SK-N-SH (cell line): Measurements from ENCODE around the gene CHFR. TPM values are rescaled to one million over a fixed set of nuclear protein-coding genes. Genes with fewer than 3 reads are reported as not detected.
"Not testable (repeated sequence)": the region's sequence is repeated elsewhere in the genome, so short reads cannot be mapped to it uniquely, and the experiment has no call there.

Experiments
- CTCF ChIA-PET: fragments of 300-600, 350-600 bp; formaldehyde crosslinking; extraction: SDS; loops from one replicate; lab custom pipeline; 2021; lab: Yijun Ruan, JAX
- POLR2A ChIA-PET: fragments of 350-600 bp; sonication (Branson Sonifier 250); formaldehyde crosslinking; extraction: SDS; loops from one replicate; lab custom pipeline; 2020; ENCODE audit warnings: antibody characterized with exemption, inconsistent platforms; lab: Yijun Ruan, JAX
- DNase-seq: peaks from one replicate; pipeline ENCODE4 v3.0.0; 2012
- H2AFZ ChIP-seq: fragments of 200-600 bp; sonication (generic); 2 replicates; pipeline ENCODE4 v1.8.1; 2016; ENCODE audit warnings: antibody characterized with exemption, mild to moderate bottlenecking, low read depth
- H3F3A ChIP-seq: fragments of 200-600 bp; sonication (generic); replicated peaks from 2 replicates; pipeline ENCODE3; 2016; ENCODE audit warnings: antibody characterized with exemption, mild to moderate bottlenecking; ENCODE audit not compliant: insufficient read depth
- H3K27ac ChIP-seq, 2 experiments: fragments of 200-500 bp in 1 of 2; fragments of 200-600 bp in 1 of 2; sonication (Bioruptor generic) in 1 of 2; sonication (generic), shearing (Covaris generic) in 1 of 2; 2 replicates each; pipeline versions ENCODE4 v1.5.1 to v1.6.1; 2014 to 2016; ENCODE audit warnings: low read depth in 2 of 2, inconsistent platforms in 1 of 2, low read length in 1 of 2, mild to moderate bottlenecking in 1 of 2, mixed read lengths in 1 of 2
- H3K27me3 ChIP-seq: fragments of 200-600 bp; sonication (generic), shearing (Covaris generic); 2 replicates; pipeline ENCODE4 v1.6.1; 2016; ENCODE audit warnings: mixed run types; ENCODE audit not compliant: insufficient read depth
- H3K36me3 ChIP-seq, 2 experiments: fragments of 200-500 bp in 1 of 2; fragments of 200-600 bp in 1 of 2; sonication (Bioruptor generic) in 1 of 2; sonication (generic) in 1 of 2; replicated peaks in 1 of 2; 2 replicates each; pipeline versions ENCODE3 to v1.5.1; 2014 to 2016; ENCODE audit warnings: low read length in 1 of 2, mild to moderate bottlenecking in 1 of 2; ENCODE audit not compliant: insufficient read depth in 2 of 2, control insufficient read depth in 1 of 2
- H3K4me1 ChIP-seq, 2 experiments: fragments of 200-500 bp in 1 of 2; fragments of 200-600 bp in 1 of 2; sonication (Bioruptor generic) in 1 of 2; sonication (generic), shearing (Covaris generic) in 1 of 2; 2 replicates each; pipeline versions ENCODE4 v1.5.1 to v1.6.1; 2014 to 2016; ENCODE audit warnings: low read depth in 1 of 2, low read length in 1 of 2, mixed run types in 1 of 2; ENCODE audit not compliant: insufficient read depth in 2 of 2, control insufficient read depth in 1 of 2
- H3K4me2 ChIP-seq: fragments of 200-600 bp; sonication (generic), shearing (Covaris generic); 2 replicates; pipeline ENCODE4 v1.6.1; 2017; ENCODE audit warnings: mixed run types
- H3K4me3 ChIP-seq, 2 experiments: fragments of 200-500 bp in 1 of 2; fragments of 200-600 bp in 1 of 2; sonication (Bioruptor generic) in 1 of 2; sonication (generic), shearing (Covaris generic) in 1 of 2; 2 replicates each; pipeline versions ENCODE4 v1.5.1 to v1.8.1; 2014 to 2016; ENCODE audit warnings: low read depth in 2 of 2, inconsistent platforms in 1 of 2, low read length in 1 of 2, mild to moderate bottlenecking in 1 of 2, mixed read lengths in 1 of 2, moderate library complexity in 1 of 2
- H3K79me2 ChIP-seq: fragments of 200-600 bp; sonication (generic); 2 replicates; pipeline ENCODE4 v1.8.1; 2017; ENCODE audit warnings: mild to moderate bottlenecking; ENCODE audit not compliant: insufficient read depth
- H3K9ac ChIP-seq: fragments of 200-600 bp; sonication (generic); 2 replicates; pipeline ENCODE4 v1.6.1; 2017; ENCODE audit warnings: mixed run types
- H3K9me2 ChIP-seq: fragments of 200-600 bp; sonication (generic); 2 replicates; pipeline ENCODE4 v1.6.1; 2017; ENCODE audit warnings: mixed run types
- H3K9me3 ChIP-seq: fragments of 200-600 bp; sonication (generic); 2 replicates; pipeline ENCODE4 v1.6.1; 2017; ENCODE audit warnings: mixed run types, mild to moderate bottlenecking, moderate library complexity
- H4K20me1 ChIP-seq: fragments of 200-600 bp; sonication (generic); 2 replicates; pipeline ENCODE4 v1.6.1; 2017; ENCODE audit warnings: mild to moderate bottlenecking, mixed run types; ENCODE audit not compliant: insufficient read depth
- CHD2 ChIP-seq: fragments of 150-350 bp; IDR thresholded peaks from 2 replicates; pipeline ENCODE4 v1.6.1; 2018; ENCODE audit warnings: low read length; ENCODE audit not compliant: partially characterized antibody
- EP300 ChIP-seq, 2 experiments: IDR thresholded peaks; 2 replicates each; pipeline versions ENCODE4 v1.4.0 to v1.6.1; 2012; ENCODE audit warnings: borderline replicate concordance in 1 of 2, low read depth in 1 of 2, low read length in 1 of 2
- FOSL2 ChIP-seq: IDR thresholded peaks from 2 replicates; pipeline ENCODE4 v1.4.0; 2012; ENCODE audit warnings: low read depth, mild to moderate bottlenecking, moderate library complexity, borderline replicate concordance
- IRF3 ChIP-seq: fragments of 150-350 bp; IDR thresholded peaks from 2 replicates; pipeline ENCODE4 v1.6.1; 2016; ENCODE audit warnings: mild to moderate bottlenecking, low read depth, low read length
- MAX ChIP-seq: IDR thresholded peaks from 2 replicates; pipeline ENCODE4 v1.4.0; 2012; ENCODE audit warnings: low read depth
- MEF2A ChIP-seq: IDR thresholded peaks from 2 replicates; pipeline ENCODE4 v1.4.0; 2012; ENCODE audit warnings: low read depth, borderline replicate concordance
- MXI1 ChIP-seq: IDR thresholded peaks from 2 replicates; pipeline ENCODE4 v1.6.1; 2012; ENCODE audit warnings: mild to moderate bottlenecking, low read depth, low read length, improper control_type of control experiment
- NFIC ChIP-seq: IDR thresholded peaks from 2 replicates; pipeline ENCODE4 v1.4.0; 2012; ENCODE audit warnings: borderline replicate concordance
- POLR2AphosphoS5 ChIP-seq: IDR thresholded peaks from 2 replicates; pipeline ENCODE4 v1.6.1; 2012; ENCODE audit warnings: low read depth, low read length
- RAD21 ChIP-seq: IDR thresholded peaks from 2 replicates; pipeline ENCODE4 v1.6.1; 2012; ENCODE audit warnings: mild to moderate bottlenecking, low read length
- TAF1 ChIP-seq: IDR thresholded peaks from 2 replicates; pipeline ENCODE4 v1.6.1; 2012; ENCODE audit warnings: low read depth, mild to moderate bottlenecking, low read length, moderate library complexity, borderline replicate concordance
- YY1 ChIP-seq: IDR thresholded peaks from 2 replicates; pipeline ENCODE4 v1.4.0; 2012; ENCODE audit warnings: low read depth, mild to moderate bottlenecking
- WGBS: methylation state at CpG from one replicate; pipeline ENCODE4 v1.1.6; 2017; ENCODE audit warnings: low lambda C conversion rate; 5-methylcytosine and 5-hydroxymethylcytosine counted together
- polyA plus RNA-seq, 3 experiments: library from polyadenylated mRNA; depleted of rRNA; stranded (reverse); fragments of >200 nt; gene quantifications; 2 replicates each; pipeline ENCODE4 v1.2.3, GENCODE V29; 2012
- TF ChIP-seq, protein P1 (sequence below): fragments of 200-600 bp; sonication (generic); IDR thresholded peaks from 2 replicates; pipeline ENCODE4 v1.6.1; 2017; ENCODE audit warnings: antibody characterized with exemption, mild to moderate bottlenecking, moderate library complexity

CHFR gene
- polyA plus RNA-seq, 1 of the 3 experiments (the other 2 are of a cell fraction), result 31.6 TPM

DNA sequence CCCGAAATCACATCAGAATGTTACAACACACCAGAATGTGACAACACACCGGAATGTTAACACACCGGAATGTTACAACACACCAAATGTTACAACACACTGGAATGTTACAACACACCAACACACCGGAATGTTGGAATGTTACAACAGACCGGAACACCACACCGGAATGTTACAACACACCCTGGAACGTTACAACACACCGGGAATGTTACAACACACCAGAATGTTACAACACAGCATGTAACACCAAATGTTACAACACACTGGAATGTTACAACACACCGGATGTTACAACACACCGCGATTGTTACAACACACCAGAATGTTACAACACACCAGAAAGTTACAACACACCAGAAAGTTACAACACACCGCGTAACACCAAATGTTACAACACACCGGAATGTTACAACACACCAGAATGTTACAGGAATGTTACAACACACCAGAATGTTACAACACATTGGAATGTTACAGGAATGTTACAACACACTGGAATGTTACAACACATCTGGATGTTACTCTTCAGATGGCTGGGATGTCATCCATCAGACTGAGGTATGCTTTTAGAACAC, 21.1 kb downstream of the CHFR start (continued):
- TF ChIP-seq, protein P1, sequence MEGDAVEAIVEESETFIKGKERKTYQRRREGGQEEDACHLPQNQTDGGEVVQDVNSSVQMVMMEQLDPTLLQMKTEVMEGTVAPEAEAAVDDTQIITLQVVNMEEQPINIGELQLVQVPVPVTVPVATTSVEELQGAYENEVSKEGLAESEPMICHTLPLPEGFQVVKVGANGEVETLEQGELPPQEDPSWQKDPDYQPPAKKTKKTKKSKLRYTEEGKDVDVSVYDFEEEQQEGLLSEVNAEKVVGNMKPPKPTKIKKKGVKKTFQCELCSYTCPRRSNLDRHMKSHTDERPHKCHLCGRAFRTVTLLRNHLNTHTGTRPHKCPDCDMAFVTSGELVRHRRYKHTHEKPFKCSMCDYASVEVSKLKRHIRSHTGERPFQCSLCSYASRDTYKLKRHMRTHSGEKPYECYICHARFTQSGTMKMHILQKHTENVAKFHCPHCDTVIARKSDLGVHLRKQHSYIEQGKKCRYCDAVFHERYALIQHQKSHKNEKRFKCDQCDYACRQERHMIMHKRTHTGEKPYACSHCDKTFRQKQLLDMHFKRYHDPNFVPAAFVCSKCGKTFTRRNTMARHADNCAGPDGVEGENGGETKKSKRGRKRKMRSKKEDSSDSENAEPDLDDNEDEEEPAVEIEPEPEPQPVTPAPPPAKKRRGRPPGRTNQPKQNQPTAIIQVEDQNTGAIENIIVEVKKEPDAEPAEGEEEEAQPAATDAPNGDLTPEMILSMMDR, result no peak
- TF ChIP-seq EP300 (IDR thresholded peaks at IDR 0.05; ENCODE audit: borderline replicate concordance in 1 of 2, low read depth in 1 of 2, low read length in 1 of 2), result no peak

DNA sequence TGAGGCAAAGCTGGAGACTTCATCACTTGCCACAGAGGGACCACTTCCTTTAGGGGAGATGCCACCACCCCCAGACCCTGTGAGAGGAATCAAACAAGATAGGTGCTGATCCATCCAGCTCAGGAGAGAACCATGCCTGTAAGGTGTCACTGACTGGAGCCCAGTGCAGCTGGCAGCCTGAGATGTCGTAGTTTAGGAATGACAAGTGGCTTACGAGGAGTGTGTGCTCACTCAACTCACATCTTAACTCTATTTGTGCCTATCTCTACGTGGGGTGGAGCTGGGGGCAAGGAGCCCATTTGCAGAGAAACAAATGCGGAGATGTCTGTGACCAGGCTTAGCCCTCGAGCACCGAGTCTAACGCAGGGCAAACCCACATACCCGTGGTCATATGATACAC, 25.8 kb downstream of the CHFR start:
- Histone ChIP-seq H3K4me2 (no peak overlapping the region), H3K4me1 (no peaks in the 10 kb centered on the region), H3K36me3 (peaks cover 42 to 53% of the 10 kb centered on the region in 2 experiments), H3K79me2 (peaks cover 8% of the 10 kb centered on the region; the same call in 1 of the 2 replicates), H3K27ac (no peak overlapping the region), H3K4me3 (no peak overlapping the region), H3K9ac (no peak overlapping the region), H3K9me3 (no peaks in the 10 kb centered on the region), H2AFZ (no peak overlapping the region), H3K9me2 (no peaks in the 10 kb centered on the region), H4K20me1 (no peaks in the 10 kb centered on the region), H3F3A (no peaks in the 10 kb centered on the region), H3K27me3 (no peaks in the 10 kb centered on the region)
- ChIA-PET POLR2A (no interaction called here), CTCF (no interaction called here)
- no peak for TF ChIP-seq CHD2
- WGBS, result 98% methylated on average over 8 of the region's 8 CpGs
- DNase-seq, result no peak

- H3F3A ChIP-seq, result no peaks in the 10 kb centered on the region
- TF ChIP-seq NFIC (no peak), MEF2A (no peak), MAX (no peak), MXI1 (no peak), YY1 (no peak), RAD21 (no peak), TAF1 (no peak), IRF3 (no peak), POLR2AphosphoS5 (no peak), FOSL2 (no peak)
- no peak overlapping the region for H3K4me3 ChIP-seq
- H2AFZ ChIP-seq, result no peak overlapping the region
- H3K4me2 ChIP-seq, result no peak overlapping the region
- 91% methylated on average over 13 of the region's 18 CpGs for WGBS
- no peak overlapping the region for H3K27ac ChIP-seq
- H3K9me3 ChIP-seq, result no peaks in the 10 kb centered on the region
- no peak for DNase-seq
- ChIA-PET POLR2A (no interaction called here), CTCF (no interaction called here)
- no peaks in the 10 kb centered on the region for H3K27me3 ChIP-seq
- no peaks in the 10 kb centered on the region for H4K20me1 ChIP-seq
- no peaks in the 10 kb centered on the region for H3K9me2 ChIP-seq
- H3K36me3 ChIP-seq, result peaks cover 33 to 53% of the 10 kb centered on the region in 2 experiments
- no peak overlapping the region for H3K9ac ChIP-seq
- H3K4me1 ChIP-seq, result no peaks in the 10 kb centered on the region
- peaks cover 3% of the 10 kb centered on the region; the same call in 1 of the 2 replicates for H3K79me2 ChIP-seq
Measured at GRCh38 chr12:132858718-132859266, 28.6 kb downstream of the CHFR start.

- H3K79me2 ChIP-seq, POLR2A ChIA-PET, H3K9ac ChIP-seq, H3K4me3 ChIP-seq, H3K27me3 ChIP-seq, DNase-seq, H3K4me2 ChIP-seq, H4K20me1 ChIP-seq, H3F3A ChIP-seq, H3K4me1 ChIP-seq, H3K9me2 ChIP-seq, H3K27ac ChIP-seq, H2AFZ ChIP-seq, CTCF ChIA-PET, H3K9me3 ChIP-seq: not testable (repeated sequence)
- H3K36me3 ChIP-seq, result peaks cover 32 to 69% of the 10 kb centered on the region in 2 experiments
- 98% methylated on average over 7 of the region's 21 CpGs for WGBS
Measured at GRCh38 chr12:132857019-132857418, 30.4 kb downstream of the CHFR start.
